GM12892 (cell line): Measurements from ENCODE around the gene CERS5.

ENCODE experiments used
- POLR2A ChIP-seq: IDR thresholded peaks from 2 replicates; pipeline ENCODE4 v1.6.1; 2011; ENCODE audit warnings: low read depth, low read length, control low read depth
- TAF1 ChIP-seq: IDR thresholded peaks from 2 replicates; pipeline ENCODE4 v1.6.1; 2011; ENCODE audit warnings: low read depth, mild to moderate bottlenecking, control low read depth, low read length, borderline replicate concordance

- TF ChIP-seq POLR2A: no peak
- TF ChIP-seq TAF1: no peak
These were observed 40.3 kb upstream of the CERS5 start for GRCh38 chr12:50207424-50207823.
